ENCODE data around the gene ADORA3. TPM values are rescaled to one million over a fixed set of nuclear protein-coding genes. Genes with fewer than 3 reads are reported as not detected.

ADORA3 gene
- total RNA-seq, 2 experiments from 2014 or later, result 0.17 TPM; not detected in 1

DNA sequence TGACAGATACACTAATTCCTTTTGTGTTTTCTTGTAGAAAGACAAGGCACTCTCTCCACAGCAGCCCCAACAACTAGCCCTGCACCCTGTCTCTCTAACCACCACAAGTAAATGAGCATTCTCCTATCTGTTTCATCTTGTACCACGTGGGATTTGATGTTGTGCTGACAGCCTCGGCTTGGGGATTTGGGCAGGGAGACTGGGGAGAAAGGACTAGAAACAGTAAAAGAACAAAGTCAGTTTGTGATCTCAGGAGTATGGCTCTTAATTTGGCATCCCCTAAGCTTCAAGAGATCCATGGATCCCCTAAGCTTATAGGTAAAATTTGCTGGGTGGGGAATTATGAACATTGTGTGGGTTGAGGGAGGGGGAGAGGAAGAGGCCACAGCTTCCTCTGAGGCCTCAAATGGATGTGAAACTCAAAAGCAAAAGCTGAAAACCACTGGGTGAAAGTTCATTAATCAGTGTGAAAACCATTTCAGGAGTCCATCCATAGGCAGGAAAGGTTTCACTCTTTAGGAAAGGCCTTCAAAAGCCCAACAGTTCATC is 26.6 kb downstream of the ADORA3 start:
- POLR2A ChIA-PET, result interaction anchor here (0.9 to 1.8 kb wide), 9 partner anchors 9 to 350 kb away, joined by 3 to 9 read pairs (median 4); partner anchors contain the start of genes ADORA3 and TMIGD3
- Histone ChIP-seq H3K9me2 (ENCODE audit: insufficient read depth, low read length) (no peaks in the 10 kb centered on the region), H3K4me3 (ENCODE audit: low read depth, low read length, poor library complexity, severe bottlenecking) (peak overlapping the region; percentile 21), H3K79me2 (ENCODE audit: insufficient read depth, low read depth, low read length) (no peaks in the 10 kb centered on the region), H4K20me1 (ENCODE audit: insufficient read depth, low read length) (no peaks in the 10 kb centered on the region), H3K36me3 (ENCODE audit: insufficient read depth, low read length) (no peaks in the 10 kb centered on the region), H3K9me3 (ENCODE audit: low read length) (no peaks in the 10 kb centered on the region), H2AFZ (ENCODE audit: low read length) (peak overlapping the region; percentile 49), H3K27ac (ENCODE audit: low read depth, low read length, poor library complexity, severe bottlenecking) (peak overlapping the region; percentile 14), H3K4me2 (ENCODE audit: low read length) (peak overlapping the region; percentile 69), H3K4me1 (ENCODE audit: insufficient read depth, low read length, poor library complexity, severe bottlenecking) (peaks cover 30% of the 10 kb centered on the region)
- peak; percentile 54 for DNase-seq (ENCODE audit: low spot score)
- no peak for TF ChIP-seq EZH2phosphoT487 (IDR thresholded peaks at IDR 0.05; ENCODE audit: borderline replicate concordance, low read depth, low read length)
- TF ChIP-seq, protein P1, sequence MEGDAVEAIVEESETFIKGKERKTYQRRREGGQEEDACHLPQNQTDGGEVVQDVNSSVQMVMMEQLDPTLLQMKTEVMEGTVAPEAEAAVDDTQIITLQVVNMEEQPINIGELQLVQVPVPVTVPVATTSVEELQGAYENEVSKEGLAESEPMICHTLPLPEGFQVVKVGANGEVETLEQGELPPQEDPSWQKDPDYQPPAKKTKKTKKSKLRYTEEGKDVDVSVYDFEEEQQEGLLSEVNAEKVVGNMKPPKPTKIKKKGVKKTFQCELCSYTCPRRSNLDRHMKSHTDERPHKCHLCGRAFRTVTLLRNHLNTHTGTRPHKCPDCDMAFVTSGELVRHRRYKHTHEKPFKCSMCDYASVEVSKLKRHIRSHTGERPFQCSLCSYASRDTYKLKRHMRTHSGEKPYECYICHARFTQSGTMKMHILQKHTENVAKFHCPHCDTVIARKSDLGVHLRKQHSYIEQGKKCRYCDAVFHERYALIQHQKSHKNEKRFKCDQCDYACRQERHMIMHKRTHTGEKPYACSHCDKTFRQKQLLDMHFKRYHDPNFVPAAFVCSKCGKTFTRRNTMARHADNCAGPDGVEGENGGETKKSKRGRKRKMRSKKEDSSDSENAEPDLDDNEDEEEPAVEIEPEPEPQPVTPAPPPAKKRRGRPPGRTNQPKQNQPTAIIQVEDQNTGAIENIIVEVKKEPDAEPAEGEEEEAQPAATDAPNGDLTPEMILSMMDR (conservative IDR thresholded peaks at IDR 0.05; ENCODE audit: low read length), result no peak
- no TSS peak for BruUV-seq (replicated peaks)
- intact Hi-C loops (cut with micrococcal nuclease; ENCODE audit: unreplicated experiment), result loop anchor here (2.0 kb wide), 1 partner anchor 30 kb away; no protein-coding TSS in a partner anchor
- CTCF ChIA-PET (ENCODE audit: unreplicated experiment), result interaction anchor here (0.9 to 1.0 kb wide), 2 partner anchors 21 to 24 kb away, joined by 3 to 5 read pairs; no protein-coding TSS in a partner anchor

DNA sequence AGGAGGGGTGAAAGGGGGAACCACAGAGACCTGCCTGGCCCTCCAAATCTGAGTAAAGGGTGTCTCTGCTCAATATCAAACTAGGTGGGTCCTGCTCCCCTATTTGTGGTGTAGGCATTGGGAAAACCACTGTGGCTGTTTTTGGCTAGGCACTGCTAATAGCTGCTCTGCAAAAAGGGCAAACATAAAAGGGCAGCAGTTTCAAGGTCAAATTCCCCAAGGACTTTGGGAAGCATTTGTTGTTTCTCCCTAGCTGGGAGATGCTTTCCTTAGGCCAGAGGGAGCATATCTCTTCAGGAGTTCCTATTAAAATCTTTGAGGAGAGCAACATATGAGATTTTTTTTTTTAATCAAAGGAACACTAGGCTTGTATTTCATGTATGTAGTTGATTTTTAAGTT is 27.2 kb downstream of the ADORA3 start:
- DNase-seq (ENCODE audit: low spot score), result no peak
- intact Hi-C loops (cut with micrococcal nuclease; ENCODE audit: unreplicated experiment), result loop anchor here (2.0 kb wide), 1 partner anchor 31 kb away; no protein-coding TSS in a partner anchor
- Histone ChIP-seq H3K9me2 (ENCODE audit: insufficient read depth, low read length) (no peaks in the 10 kb centered on the region), H3K27ac (ENCODE audit: low read depth, low read length, poor library complexity, severe bottlenecking) (no peak overlapping the region), H2AFZ (ENCODE audit: low read length) (no peak overlapping the region; the same call in 1 of the 2 replicates), H3K4me2 (ENCODE audit: low read length) (peak overlapping the region; percentile 69; the same call in 1 of the 2 replicates), H3K36me3 (ENCODE audit: insufficient read depth, low read length) (no peaks in the 10 kb centered on the region), H3K4me1 (ENCODE audit: insufficient read depth, low read length, poor library complexity, severe bottlenecking) (peaks cover 35% of the 10 kb centered on the region), H4K20me1 (ENCODE audit: insufficient read depth, low read length) (no peaks in the 10 kb centered on the region), H3K9me3 (ENCODE audit: low read length) (no peaks in the 10 kb centered on the region), H3K4me3 (ENCODE audit: low read depth, low read length, poor library complexity, severe bottlenecking) (no peak overlapping the region), H3K79me2 (ENCODE audit: insufficient read depth, low read depth, low read length) (no peaks in the 10 kb centered on the region)
- no TSS peak for BruUV-seq (replicated peaks)
- ChIA-PET CTCF (ENCODE audit: unreplicated experiment) (interaction anchor here (1.0 kb wide), 1 partner anchor 22 kb away, joined by 5 read pairs; no protein-coding TSS in a partner anchor), POLR2A (interaction anchor here (0.6 to 1.7 kb wide), 8 partner anchors 9 to 552 kb away, joined by 3 to 9 read pairs (median 4); partner anchors contain the start of genes ADORA3 and TMIGD3)
- no peak for TF ChIP-seq EZH2phosphoT487 (IDR thresholded peaks at IDR 0.05; ENCODE audit: borderline replicate concordance, low read depth, low read length)
- TF ChIP-seq, protein P1 (conservative IDR thresholded peaks at IDR 0.05; ENCODE audit: low read length), result no peak

DNA sequence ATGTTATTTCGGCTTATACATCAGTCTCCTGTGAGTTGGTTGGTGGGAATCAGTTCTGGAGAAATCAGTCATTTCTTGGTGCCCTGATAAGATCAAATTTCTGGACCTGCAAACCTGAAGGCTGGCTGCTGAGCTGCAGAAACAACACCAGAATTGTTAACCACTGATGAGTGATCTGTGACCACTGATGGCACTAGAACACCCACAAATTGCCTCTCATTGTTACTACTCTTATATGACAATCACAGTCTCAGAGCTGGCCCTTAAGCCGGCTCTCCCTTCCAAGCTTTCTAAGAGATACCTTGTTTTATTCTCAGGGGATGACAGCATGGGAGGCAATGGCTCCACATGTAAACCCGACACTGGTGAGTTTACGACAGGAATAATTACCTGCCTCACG is 27.7 kb downstream of the ADORA3 start:
- Histone ChIP-seq H3K9me3 (ENCODE audit: low read length) (no peaks in the 10 kb centered on the region), H3K4me2 (ENCODE audit: low read length) (no peak overlapping the region), H3K27ac (ENCODE audit: low read depth, low read length, poor library complexity, severe bottlenecking) (no peak overlapping the region), H3K36me3 (ENCODE audit: insufficient read depth, low read length) (no peaks in the 10 kb centered on the region), H3K79me2 (ENCODE audit: insufficient read depth, low read depth, low read length) (no peaks in the 10 kb centered on the region), H2AFZ (ENCODE audit: low read length) (no peak overlapping the region), H3K9me2 (ENCODE audit: insufficient read depth, low read length) (no peaks in the 10 kb centered on the region), H3K4me3 (ENCODE audit: low read depth, low read length, poor library complexity, severe bottlenecking) (no peak overlapping the region), H3K4me1 (ENCODE audit: insufficient read depth, low read length, poor library complexity, severe bottlenecking) (peaks cover 38% of the 10 kb centered on the region), H4K20me1 (ENCODE audit: insufficient read depth, low read length) (no peaks in the 10 kb centered on the region)
- TF ChIP-seq EZH2phosphoT487 (IDR thresholded peaks at IDR 0.05; ENCODE audit: borderline replicate concordance, low read depth, low read length), result no peak
- TF ChIP-seq, protein P1 (conservative IDR thresholded peaks at IDR 0.05; ENCODE audit: low read length), result no peak
- DNase-seq (ENCODE audit: low spot score), result no peak
- CTCF ChIA-PET (ENCODE audit: unreplicated experiment), result no interaction called here
- intact Hi-C loops (cut with micrococcal nuclease; ENCODE audit: unreplicated experiment), result loop anchor here (2.0 kb wide), 1 partner anchor 31 kb away; no protein-coding TSS in a partner anchor
- POLR2A ChIA-PET, result interaction anchor here (0.6 to 1.6 kb wide), 2 partner anchors 10 to 553 kb away, joined by 3 to 6 read pairs; no protein-coding TSS in a partner anchor
- no TSS peak for BruUV-seq (replicated peaks)
